Panc1 (cell line): ENCODE results near the gene COMMD1. TPM values are rescaled to one million over a fixed set of nuclear protein-coding genes. Genes with fewer than 3 reads are reported as not detected.
A peak's percentile ranks its signal among the peaks of the same experiment; 100 is the strongest.

Experiments
- ATAC-seq: fragments of 200-7000 bp; cut with Tn5 transposase; 2 replicates; pipeline ENCODE4 v1.9.1; 2020; ENCODE audit warnings: mild to moderate bottlenecking, moderate library complexity
- BruUV-seq: library from RNA; stranded (reverse); fragments of 400-500 nt; replicated peaks from 2 replicates; lab custom pipeline; 2021; lab: Mats Ljungman, UMichigan
- CTCF ChIA-PET: fragments of 300-600 bp; sonication (Branson Sonifier 250); formaldehyde crosslinking; loops from one replicate; lab custom pipeline; 2022; ENCODE audit warnings: antibody characterized with exemption; lab: Charles Lee
- POLR2A ChIA-PET: fragments of 300-600 bp; sonication (Branson Sonifier 250); formaldehyde crosslinking; loops from one replicate; lab custom pipeline; 2022; ENCODE audit warnings: antibody characterized with exemption; lab: Charles Lee
- DNase-seq: peaks from one replicate; pipeline ENCODE4 v3.0.0-alpha.2; 2010; ENCODE audit warnings: low read depth, low spot score
- H3K27ac ChIP-seq: 2 replicates; pipeline ENCODE4 v1.5.1; 2011; ENCODE audit warnings: mild to moderate bottlenecking, low read length, inconsistent platforms
- H3K27me3 ChIP-seq: fragments of 200-500 bp; sonication (Bioruptor generic); 2 replicates; pipeline ENCODE4 v1.6.0; 2014; ENCODE audit warnings: low read length, inconsistent platforms; ENCODE audit not compliant: control insufficient read depth, insufficient read depth
- H3K36me3 ChIP-seq: fragments of 200-500 bp; sonication (Bioruptor generic); 2 replicates; pipeline ENCODE4 v1.5.1; 2014; ENCODE audit warnings: inconsistent platforms, mild to moderate bottlenecking, low read length, moderate library complexity; ENCODE audit not compliant: control insufficient read depth, insufficient read depth
- H3K4me1 ChIP-seq: 2 replicates; pipeline ENCODE4 v1.5.1; 2011; ENCODE audit warnings: inconsistent platforms, mild to moderate bottlenecking, low read length, moderate library complexity; ENCODE audit not compliant: control insufficient read depth, insufficient read depth
- H3K4me3 ChIP-seq, 2 experiments: 2 replicates each; pipeline ENCODE4 v1.5.1; 2011 to 2012; ENCODE audit warnings: low read depth in 2 of 2, low read length in 2 of 2, mild to moderate bottlenecking in 2 of 2, inconsistent platforms in 1 of 2, moderate library complexity in 1 of 2
- H3K9me3 ChIP-seq: fragments of 200-500 bp; sonication (Bioruptor generic); 2 replicates; pipeline ENCODE4 v1.5.1; 2014; ENCODE audit warnings: low read depth, mild to moderate bottlenecking, inconsistent platforms, low read length, moderate library complexity; ENCODE audit not compliant: control insufficient read depth, insufficient read depth
- POLR2AphosphoS5 ChIP-seq: IDR thresholded peaks from 2 replicates; pipeline ENCODE4 v1.6.1; 2012; ENCODE audit warnings: mild to moderate bottlenecking, low read depth, low read length, moderate library complexity
- SIN3A ChIP-seq: IDR thresholded peaks from 2 replicates; pipeline ENCODE4 v1.6.1; 2012; ENCODE audit warnings: low read depth, mild to moderate bottlenecking, low read length, moderate library complexity, borderline replicate concordance; ENCODE audit not compliant: insufficient read depth
- TCF7L2 ChIP-seq: IDR thresholded peaks from 2 replicates; pipeline ENCODE4 v1.6.1; 2011; ENCODE audit warnings: mild to moderate bottlenecking, low read depth, low read length, inconsistent platforms
- in situ Hi-C: cut with HindIII; loops from 2 replicates; pipeline ENCODE4 v1.10.0; 2016; ENCODE audit warnings: low sequenced_read_pairs, low pct_unique_long_range_greater_than_20kb
- intact Hi-C: fragments of 100-400 bp; cut with micrococcal nuclease; formaldehyde crosslinking; loops from one replicate; pipeline ENCODE4 v1.10.0; 2022; ENCODE audit not compliant: unreplicated experiment
- total RNA-seq: library from RNA; stranded (reverse); gene quantifications from one replicate; pipeline ENCODE4 v1.2.1, GENCODE V29; 2021; ENCODE audit not compliant: unreplicated experiment
- TF ChIP-seq, protein P1 (sequence below), 2 experiments: IDR thresholded peaks; 2 replicates each; pipeline ENCODE4 v1.6.1; 2011 to 2012; ENCODE audit warnings: low read depth in 2 of 2, control low read depth in 1 of 2, low read length in 1 of 2, mild to moderate bottlenecking in 1 of 2, moderate library complexity in 1 of 2; ENCODE audit not compliant: insufficient read depth in 1 of 2
- TF ChIP-seq, protein P2 (sequence below): fragments of 450-650 bp; IDR thresholded peaks from 2 replicates; pipeline ENCODE4 v1.5.1; 2017; ENCODE audit warnings: mild to moderate bottlenecking

The COMMD1 gene
- total RNA-seq, 1 experiment from 2014 or later: 40.3 TPM

DNA sequence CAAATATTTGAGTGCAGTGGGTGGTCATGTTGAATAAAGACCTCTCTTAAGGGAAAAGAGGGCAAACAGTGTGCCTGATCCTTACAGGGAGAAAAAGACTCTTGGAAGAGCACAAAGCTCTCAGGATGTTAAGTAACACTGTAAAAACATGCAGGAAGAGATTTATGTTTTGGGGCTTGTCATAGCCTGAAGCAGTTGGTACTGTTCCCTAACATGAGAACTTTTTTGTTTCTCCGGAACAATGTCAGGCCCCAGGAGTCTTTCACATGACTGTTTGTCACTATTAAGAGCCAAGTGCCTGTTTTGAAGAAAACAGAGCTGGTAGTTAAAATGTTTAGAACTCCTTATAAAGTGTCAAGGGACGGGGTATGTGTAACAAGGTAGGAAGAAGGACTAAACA, 206.7 kb downstream of the COMMD1 start:
- H3K9me3 ChIP-seq: no peaks in the 10 kb centered on the region
- H3K4me1 ChIP-seq: no peaks in the 10 kb centered on the region
- ATAC-seq (no peak), DNase-seq (no peak)
- ChIA-PET CTCF (no interaction called here), POLR2A (no interaction called here)
- TF ChIP-seq SIN3A: no peak
- no peak for TF ChIP-seq TCF7L2
- TF ChIP-seq, protein P1, sequence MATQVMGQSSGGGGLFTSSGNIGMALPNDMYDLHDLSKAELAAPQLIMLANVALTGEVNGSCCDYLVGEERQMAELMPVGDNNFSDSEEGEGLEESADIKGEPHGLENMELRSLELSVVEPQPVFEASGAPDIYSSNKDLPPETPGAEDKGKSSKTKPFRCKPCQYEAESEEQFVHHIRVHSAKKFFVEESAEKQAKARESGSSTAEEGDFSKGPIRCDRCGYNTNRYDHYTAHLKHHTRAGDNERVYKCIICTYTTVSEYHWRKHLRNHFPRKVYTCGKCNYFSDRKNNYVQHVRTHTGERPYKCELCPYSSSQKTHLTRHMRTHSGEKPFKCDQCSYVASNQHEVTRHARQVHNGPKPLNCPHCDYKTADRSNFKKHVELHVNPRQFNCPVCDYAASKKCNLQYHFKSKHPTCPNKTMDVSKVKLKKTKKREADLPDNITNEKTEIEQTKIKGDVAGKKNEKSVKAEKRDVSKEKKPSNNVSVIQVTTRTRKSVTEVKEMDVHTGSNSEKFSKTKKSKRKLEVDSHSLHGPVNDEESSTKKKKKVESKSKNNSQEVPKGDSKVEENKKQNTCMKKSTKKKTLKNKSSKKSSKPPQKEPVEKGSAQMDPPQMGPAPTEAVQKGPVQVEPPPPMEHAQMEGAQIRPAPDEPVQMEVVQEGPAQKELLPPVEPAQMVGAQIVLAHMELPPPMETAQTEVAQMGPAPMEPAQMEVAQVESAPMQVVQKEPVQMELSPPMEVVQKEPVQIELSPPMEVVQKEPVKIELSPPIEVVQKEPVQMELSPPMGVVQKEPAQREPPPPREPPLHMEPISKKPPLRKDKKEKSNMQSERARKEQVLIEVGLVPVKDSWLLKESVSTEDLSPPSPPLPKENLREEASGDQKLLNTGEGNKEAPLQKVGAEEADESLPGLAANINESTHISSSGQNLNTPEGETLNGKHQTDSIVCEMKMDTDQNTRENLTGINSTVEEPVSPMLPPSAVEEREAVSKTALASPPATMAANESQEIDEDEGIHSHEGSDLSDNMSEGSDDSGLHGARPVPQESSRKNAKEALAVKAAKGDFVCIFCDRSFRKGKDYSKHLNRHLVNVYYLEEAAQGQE (IDR thresholded peaks at IDR 0.05; ENCODE audit: insufficient read depth in 1 of 2, low read depth in 2 of 2, low read length in 1 of 2): no peak
- no peak for TF ChIP-seq POLR2AphosphoS5
- TF ChIP-seq, protein P2, sequence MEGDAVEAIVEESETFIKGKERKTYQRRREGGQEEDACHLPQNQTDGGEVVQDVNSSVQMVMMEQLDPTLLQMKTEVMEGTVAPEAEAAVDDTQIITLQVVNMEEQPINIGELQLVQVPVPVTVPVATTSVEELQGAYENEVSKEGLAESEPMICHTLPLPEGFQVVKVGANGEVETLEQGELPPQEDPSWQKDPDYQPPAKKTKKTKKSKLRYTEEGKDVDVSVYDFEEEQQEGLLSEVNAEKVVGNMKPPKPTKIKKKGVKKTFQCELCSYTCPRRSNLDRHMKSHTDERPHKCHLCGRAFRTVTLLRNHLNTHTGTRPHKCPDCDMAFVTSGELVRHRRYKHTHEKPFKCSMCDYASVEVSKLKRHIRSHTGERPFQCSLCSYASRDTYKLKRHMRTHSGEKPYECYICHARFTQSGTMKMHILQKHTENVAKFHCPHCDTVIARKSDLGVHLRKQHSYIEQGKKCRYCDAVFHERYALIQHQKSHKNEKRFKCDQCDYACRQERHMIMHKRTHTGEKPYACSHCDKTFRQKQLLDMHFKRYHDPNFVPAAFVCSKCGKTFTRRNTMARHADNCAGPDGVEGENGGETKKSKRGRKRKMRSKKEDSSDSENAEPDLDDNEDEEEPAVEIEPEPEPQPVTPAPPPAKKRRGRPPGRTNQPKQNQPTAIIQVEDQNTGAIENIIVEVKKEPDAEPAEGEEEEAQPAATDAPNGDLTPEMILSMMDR: no peak
- no peaks in the 10 kb centered on the region for H3K27me3 ChIP-seq
- intact Hi-C loops (no loop called here), in situ Hi-C loops (no loop called here)
- H3K27ac ChIP-seq: no peak overlapping the region
- no peaks in the 10 kb centered on the region for H3K36me3 ChIP-seq
- no TSS peak for BruUV-seq
- no peak overlapping the region for H3K4me3 ChIP-seq

DNA sequence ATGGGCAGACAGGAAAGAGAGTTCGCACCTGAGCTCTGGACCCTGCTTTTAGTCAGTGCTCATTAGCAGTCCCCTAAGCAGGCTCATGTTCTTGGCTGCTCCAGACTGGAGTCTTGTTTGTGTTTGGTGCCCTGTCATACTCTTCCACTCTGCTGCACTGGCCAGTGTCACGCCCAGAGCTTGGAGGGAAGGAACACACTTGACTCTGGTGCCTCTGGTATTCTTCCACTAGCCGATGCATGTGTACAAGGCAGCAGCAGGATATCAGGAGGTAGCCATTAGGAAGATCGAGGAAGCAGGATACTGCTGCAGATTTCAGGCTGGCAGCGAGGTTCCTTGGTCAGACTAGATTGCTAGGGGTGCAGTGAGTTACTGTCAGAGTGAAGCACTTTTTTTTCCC, 209.1 kb downstream of the COMMD1 start:
- ChIA-PET CTCF (no interaction called here), POLR2A (no interaction called here)

More for the DNA sequence above, 209.1 kb downstream of the COMMD1 start:
- Histone ChIP-seq H3K4me1 (no peaks in the 10 kb centered on the region), H3K4me3 (no peak overlapping the region), H3K9me3 (no peaks in the 10 kb centered on the region), H3K27ac (no peak overlapping the region), H3K36me3 (no peaks in the 10 kb centered on the region), H3K27me3 (no peaks in the 10 kb centered on the region)
- no peak for DNase-seq
- no TSS peak for BruUV-seq
- in situ Hi-C loops (no loop called here), intact Hi-C loops (no loop called here)
- TF ChIP-seq TCF7L2 (no peak), SIN3A (no peak), POLR2AphosphoS5 (no peak)
- TF ChIP-seq, protein P2: no peak
- TF ChIP-seq, protein P1 (IDR thresholded peaks at IDR 0.05; ENCODE audit: insufficient read depth in 1 of 2, low read depth in 2 of 2, low read length in 1 of 2): no peak
- peak; percentile 34; the same call in 1 of the 2 replicates for ATAC-seq
